HCT116 (cell line): ENCODE data around the gene FRMD4A. TPM values are rescaled to one million over a fixed set of nuclear protein-coding genes. Genes with fewer than 3 reads are reported as not detected.

Experiments
- ATAC-seq: fragments of 200-7000 bp; cut with Tn5 transposase; 2 replicates; pipeline ENCODE4 v1.9.1; 2020; ENCODE audit warnings: mild to moderate bottlenecking, moderate library complexity
- BruUV-seq: library from RNA; stranded (reverse); fragments of 400-500 nt; replicated peaks from 2 replicates; lab custom pipeline; 2021; lab: Mats Ljungman, UMichigan
- CTCF ChIA-PET: fragments of 300-600 bp; sonication (Branson Sonifier 250); formaldehyde crosslinking; loops from one replicate; lab custom pipeline; 2021; ENCODE audit warnings: antibody characterized with exemption; lab: Charles Lee
- POLR2A ChIA-PET: fragments of 300-600, 350-600 bp; sonication (Branson Sonifier 250); formaldehyde crosslinking; loops from one replicate; lab custom pipeline; 2021; ENCODE audit warnings: antibody characterized with exemption; lab: Charles Lee
- RAD21 ChIA-PET, 2 experiments: fragments of 300-600 bp; sonication (Branson Sonifier 250); formaldehyde crosslinking; loops; one replicate each; lab custom pipeline; 2023; ENCODE audit warnings: low total read pairs in 2 of 2; ENCODE audit not compliant: uncharacterized antibody in 2 of 2, unreplicated experiment in 2 of 2, low non-redundant PET in 1 of 2; lab: Charles Lee
- DNase-seq: peaks from one replicate; pipeline ENCODE4 v3.0.0-alpha.2; 2010; ENCODE audit warnings: low read depth, low spot score
- H2AFZ ChIP-seq: fragments of 200-600 bp; shearing (Covaris generic), sonication (generic); 2 replicates; pipeline ENCODE4 v1.6.1; 2017; ENCODE audit warnings: low read depth, mixed run types, mixed read lengths, antibody characterized with exemption, low read length; ENCODE audit not compliant: poor library complexity, severe bottlenecking
- H3K27ac ChIP-seq: 2 replicates; pipeline ENCODE4 v1.5.1; 2012; ENCODE audit warnings: low read depth, low read length
- H3K27me3 ChIP-seq: fragments of 200-600 bp; sonication (generic); 2 replicates; pipeline ENCODE4 v1.6.1; 2016; ENCODE audit warnings: mixed run types, low read length, mixed read lengths; ENCODE audit not compliant: insufficient read depth
- H3K36me3 ChIP-seq, 2 experiments: fragments of 200-500 bp in 1 of 2; fragments of 200-600 bp in 1 of 2; sonication (Bioruptor generic) in 1 of 2; sonication (generic) in 1 of 2; 2 replicates each; pipeline versions ENCODE4 v1.5.1 to v1.6.1; 2014 to 2016; ENCODE audit warnings: low read length in 2 of 2, inconsistent platforms in 1 of 2, mixed read lengths in 1 of 2, mixed run types in 1 of 2; ENCODE audit not compliant: insufficient read depth in 2 of 2, control insufficient read depth in 1 of 2
- H3K4me1 ChIP-seq, 2 experiments: fragments of 200-600 bp in 1 of 2; sonication (generic) in 1 of 2; 2 replicates each; pipeline versions ENCODE4 v1.5.1 to v1.6.1; 2012 to 2017; ENCODE audit warnings: low read length in 2 of 2, inconsistent platforms in 1 of 2, mild to moderate bottlenecking in 1 of 2, mixed read lengths in 1 of 2, mixed run types in 1 of 2, moderate library complexity in 1 of 2; ENCODE audit not compliant: insufficient read depth in 2 of 2, control insufficient read depth in 1 of 2
- H3K4me2 ChIP-seq: fragments of 200-600 bp; sonication (generic); 2 replicates; pipeline ENCODE4 v1.6.1; 2017; ENCODE audit warnings: mixed run types, low read length, mixed read lengths
- H3K4me3 ChIP-seq, 2 experiments: fragments of 200-600 bp in 1 of 2; sonication (generic) in 1 of 2; replicated peaks in 1 of 2; 2 replicates each; pipeline ENCODE4 v1.5.1; 2011 to 2016; ENCODE audit warnings: low read length in 2 of 2, control low read depth in 1 of 2, low read depth in 1 of 2, mild to moderate bottlenecking in 1 of 2, mixed read lengths in 1 of 2, mixed run types in 1 of 2
- H3K79me2 ChIP-seq: fragments of 200-600 bp; sonication (generic); 2 replicates; pipeline ENCODE4 v1.6.1; 2017; ENCODE audit warnings: mild to moderate bottlenecking, mixed run types, low read length, moderate library complexity, mixed read lengths; ENCODE audit not compliant: insufficient read depth
- H3K9ac ChIP-seq: fragments of 200-600 bp; sonication (generic); 2 replicates; pipeline ENCODE4 v1.6.1; 2016; ENCODE audit warnings: low read length, mixed read lengths
- H3K9me2 ChIP-seq: fragments of 200-600 bp; sonication (generic), shearing (Covaris generic); 2 replicates; pipeline ENCODE4 v1.6.1; 2017; ENCODE audit warnings: mixed run types, mild to moderate bottlenecking, moderate library complexity; ENCODE audit not compliant: insufficient read depth
- H3K9me3 ChIP-seq, 2 experiments: fragments of 200-500 bp in 1 of 2; fragments of 200-600 bp in 1 of 2; sonication (Bioruptor generic) in 1 of 2; sonication (generic) in 1 of 2; 2 replicates each; pipeline ENCODE4 v1.6.1; 2014 to 2017; ENCODE audit warnings: low read length in 2 of 2, mixed read lengths in 2 of 2, inconsistent platforms in 1 of 2, low read depth in 1 of 2, mild to moderate bottlenecking in 1 of 2, mixed run types in 1 of 2, moderate library complexity in 1 of 2; ENCODE audit not compliant: control insufficient read depth in 1 of 2, insufficient read depth in 1 of 2
- H4K20me1 ChIP-seq: fragments of 200-600 bp; sonication (generic), shearing (Covaris generic); 2 replicates; pipeline ENCODE4 v1.6.1; 2017; ENCODE audit warnings: mixed run types, mild to moderate bottlenecking, moderate library complexity; ENCODE audit not compliant: insufficient read depth
- ATF3 ChIP-seq: IDR thresholded peaks from 2 replicates; pipeline ENCODE4 v1.6.1; 2012
- CBX3 ChIP-seq: IDR thresholded peaks from 2 replicates; pipeline ENCODE4 v1.6.1; 2012; ENCODE audit warnings: low read depth
- CEBPB ChIP-seq: IDR thresholded peaks from 2 replicates; pipeline ENCODE4 v1.6.1; 2012; ENCODE audit warnings: low read depth
- EGR1 ChIP-seq: IDR thresholded peaks from 2 replicates; pipeline ENCODE4 v1.6.1; 2012; ENCODE audit warnings: low read depth
- ELF1 ChIP-seq: IDR thresholded peaks from 2 replicates; pipeline ENCODE4 v1.6.1; 2012; ENCODE audit warnings: low read depth, borderline replicate concordance
- EZH2 ChIP-seq: fragments of 200-600 bp; sonication (generic); IDR thresholded peaks from 2 replicates; pipeline ENCODE4 v1.6.1; 2017; ENCODE audit warnings: antibody characterized with exemption, mixed run types
- EZH2phosphoT487 ChIP-seq: fragments of 200-600 bp; IDR thresholded peaks from 2 replicates; pipeline ENCODE4 v1.6.1; 2018; ENCODE audit warnings: antibody characterized with exemption, borderline replicate concordance
- FOSL1 ChIP-seq: IDR thresholded peaks from 2 replicates; pipeline ENCODE4 v1.6.1; 2012; ENCODE audit warnings: low read depth
- JUND ChIP-seq: IDR thresholded peaks from 2 replicates; pipeline ENCODE4 v1.6.1; 2012
- POLR2A ChIP-seq: IDR thresholded peaks from 2 replicates; pipeline ENCODE4 v1.7.0; 2011; ENCODE audit warnings: borderline replicate concordance; ENCODE audit not compliant: insufficient read depth, insufficient read length; ENCODE audit errors: extremely low read depth
- POLR2AphosphoS5 ChIP-seq: IDR thresholded peaks from 2 replicates; pipeline ENCODE4 v1.6.1; 2011; ENCODE audit warnings: mild to moderate bottlenecking, low read depth, low read length, moderate library complexity
- SIN3A ChIP-seq: IDR thresholded peaks from 2 replicates; pipeline ENCODE4 v1.6.1; 2012; ENCODE audit warnings: low read depth
- SP1 ChIP-seq: IDR thresholded peaks from 2 replicates; pipeline ENCODE4 v1.6.1; 2012; ENCODE audit warnings: low read depth
- TCF7L2 ChIP-seq: IDR thresholded peaks from 2 replicates; pipeline ENCODE4 v1.7.0; 2011; ENCODE audit warnings: borderline replicate concordance, inconsistent platforms; ENCODE audit not compliant: insufficient read depth, insufficient read length; ENCODE audit errors: extremely low read depth
- YY1 ChIP-seq: IDR thresholded peaks from 2 replicates; pipeline ENCODE4 v1.6.1; 2011; ENCODE audit warnings: low read length, low read depth, moderate library complexity, mild to moderate bottlenecking; ENCODE audit not compliant: insufficient replicate concordance; ENCODE audit errors: extremely low read depth
- ZFX ChIP-seq: fragments of 450-650 bp; IDR thresholded peaks from 2 replicates; pipeline ENCODE4 v1.6.1; 2017
- ZNF274 ChIP-seq: fragments of 200-500 bp; sonication (Bioruptor generic); IDR thresholded peaks from 2 replicates; pipeline ENCODE4 v1.6.1; 2014; ENCODE audit warnings: mild to moderate bottlenecking, low read depth, low read length, inconsistent platforms
- intact Hi-C: fragments of 100-400 bp; cut with micrococcal nuclease; formaldehyde crosslinking; loops from 2 replicates; pipeline ENCODE4 v1.10.0; 2022
- total RNA-seq: library from RNA; stranded (reverse); gene quantifications from one replicate; pipeline ENCODE4 v1.2.1, GENCODE V29; 2021; ENCODE audit not compliant: unreplicated experiment
- TF ChIP-seq, protein P1 (sequence below), 3 experiments: fragments of 200-600 bp in 1 of 3; sonication (generic) in 1 of 3; IDR thresholded peaks in 2 of 3; conservative IDR thresholded peaks in 1 of 3; 2 replicates each; pipeline ENCODE4 v1.5.1; 2012 to 2017; ENCODE audit warnings: low read depth in 2 of 3, low read length in 2 of 3, antibody characterized with exemption in 1 of 3, borderline replicate concordance in 1 of 3, control low read depth in 1 of 3, mild to moderate bottlenecking in 1 of 3, mixed read lengths in 1 of 3, mixed run types in 1 of 3, moderate library complexity in 1 of 3; ENCODE audit not compliant: insufficient read depth in 1 of 3
- TF ChIP-seq, protein P2 (sequence below): IDR thresholded peaks from 2 replicates; pipeline ENCODE4 v1.6.1; 2012; ENCODE audit warnings: low read depth
- TF ChIP-seq, protein P3 (sequence below): IDR thresholded peaks from 2 replicates; pipeline ENCODE4 v1.6.1; 2011; ENCODE audit warnings: mild to moderate bottlenecking, low read length, moderate library complexity; ENCODE audit not compliant: insufficient replicate concordance; ENCODE audit errors: extremely low read depth

Gene FRMD4A
- total RNA-seq, 1 experiment from 2014 or later: 0.20 TPM

DNA sequence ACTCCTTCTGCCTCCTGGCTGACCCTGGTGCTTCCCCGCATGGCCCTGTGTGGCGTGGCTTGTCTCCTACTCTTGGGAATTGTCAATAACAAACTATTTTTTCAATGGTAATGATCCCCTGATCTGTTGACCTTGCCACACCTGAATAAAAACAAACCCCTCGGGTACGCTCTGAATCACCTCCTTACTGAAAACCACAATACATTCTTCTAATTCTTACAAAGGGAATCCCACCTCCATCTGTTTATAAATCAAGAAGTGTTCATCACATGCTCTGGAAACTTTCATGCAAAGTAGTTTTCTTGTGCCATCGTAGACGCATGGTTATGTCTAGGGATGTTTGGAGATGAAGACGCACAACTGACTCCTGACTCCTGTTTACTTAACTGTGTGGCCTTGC lies 245.8 kb downstream of the FRMD4A start:
- RAD21 ChIA-PET: no interaction called here
- H3K4me3 ChIP-seq: no peak overlapping the region
- no peak for DNase-seq

More for the DNA sequence above, 245.8 kb downstream of the FRMD4A start:
- BruUV-seq: no TSS peak
- Histone ChIP-seq H2AFZ (no peak overlapping the region), H3K9ac (no peak overlapping the region), H3K27ac (no peak overlapping the region), H4K20me1 (no peaks in the 10 kb centered on the region), H3K4me2 (no peak overlapping the region), H3K9me3 (no peaks in the 10 kb centered on the region), H3K4me1 (no peaks in the 10 kb centered on the region), H3K79me2 (no peaks in the 10 kb centered on the region), H3K36me3 (no peaks in the 10 kb centered on the region), H3K27me3 (peaks cover 31% of the 10 kb centered on the region; the same call in 1 of the 2 replicates), H3K9me2 (no peaks in the 10 kb centered on the region)
- ATAC-seq: no peak
- ChIA-PET POLR2A (no interaction called here), CTCF (no interaction called here)
- intact Hi-C loops: loop anchor here (5.0 kb wide), 1 partner anchor 398 kb away; no protein-coding TSS in a partner anchor
- TF ChIP-seq, protein P1, sequence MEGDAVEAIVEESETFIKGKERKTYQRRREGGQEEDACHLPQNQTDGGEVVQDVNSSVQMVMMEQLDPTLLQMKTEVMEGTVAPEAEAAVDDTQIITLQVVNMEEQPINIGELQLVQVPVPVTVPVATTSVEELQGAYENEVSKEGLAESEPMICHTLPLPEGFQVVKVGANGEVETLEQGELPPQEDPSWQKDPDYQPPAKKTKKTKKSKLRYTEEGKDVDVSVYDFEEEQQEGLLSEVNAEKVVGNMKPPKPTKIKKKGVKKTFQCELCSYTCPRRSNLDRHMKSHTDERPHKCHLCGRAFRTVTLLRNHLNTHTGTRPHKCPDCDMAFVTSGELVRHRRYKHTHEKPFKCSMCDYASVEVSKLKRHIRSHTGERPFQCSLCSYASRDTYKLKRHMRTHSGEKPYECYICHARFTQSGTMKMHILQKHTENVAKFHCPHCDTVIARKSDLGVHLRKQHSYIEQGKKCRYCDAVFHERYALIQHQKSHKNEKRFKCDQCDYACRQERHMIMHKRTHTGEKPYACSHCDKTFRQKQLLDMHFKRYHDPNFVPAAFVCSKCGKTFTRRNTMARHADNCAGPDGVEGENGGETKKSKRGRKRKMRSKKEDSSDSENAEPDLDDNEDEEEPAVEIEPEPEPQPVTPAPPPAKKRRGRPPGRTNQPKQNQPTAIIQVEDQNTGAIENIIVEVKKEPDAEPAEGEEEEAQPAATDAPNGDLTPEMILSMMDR (IDR thresholded peaks at IDR 0.05 in 2 of 3, conservative IDR thresholded peaks at IDR 0.05 in 1 of 3; ENCODE audit: borderline replicate concordance in 1 of 3, insufficient read depth in 1 of 3, low read depth in 2 of 3, low read length in 2 of 3): no peak
- no peak for TF ChIP-seq FOSL1
- TF ChIP-seq YY1: no peak
- no peak for TF ChIP-seq ZNF274
- TF ChIP-seq, protein P2, sequence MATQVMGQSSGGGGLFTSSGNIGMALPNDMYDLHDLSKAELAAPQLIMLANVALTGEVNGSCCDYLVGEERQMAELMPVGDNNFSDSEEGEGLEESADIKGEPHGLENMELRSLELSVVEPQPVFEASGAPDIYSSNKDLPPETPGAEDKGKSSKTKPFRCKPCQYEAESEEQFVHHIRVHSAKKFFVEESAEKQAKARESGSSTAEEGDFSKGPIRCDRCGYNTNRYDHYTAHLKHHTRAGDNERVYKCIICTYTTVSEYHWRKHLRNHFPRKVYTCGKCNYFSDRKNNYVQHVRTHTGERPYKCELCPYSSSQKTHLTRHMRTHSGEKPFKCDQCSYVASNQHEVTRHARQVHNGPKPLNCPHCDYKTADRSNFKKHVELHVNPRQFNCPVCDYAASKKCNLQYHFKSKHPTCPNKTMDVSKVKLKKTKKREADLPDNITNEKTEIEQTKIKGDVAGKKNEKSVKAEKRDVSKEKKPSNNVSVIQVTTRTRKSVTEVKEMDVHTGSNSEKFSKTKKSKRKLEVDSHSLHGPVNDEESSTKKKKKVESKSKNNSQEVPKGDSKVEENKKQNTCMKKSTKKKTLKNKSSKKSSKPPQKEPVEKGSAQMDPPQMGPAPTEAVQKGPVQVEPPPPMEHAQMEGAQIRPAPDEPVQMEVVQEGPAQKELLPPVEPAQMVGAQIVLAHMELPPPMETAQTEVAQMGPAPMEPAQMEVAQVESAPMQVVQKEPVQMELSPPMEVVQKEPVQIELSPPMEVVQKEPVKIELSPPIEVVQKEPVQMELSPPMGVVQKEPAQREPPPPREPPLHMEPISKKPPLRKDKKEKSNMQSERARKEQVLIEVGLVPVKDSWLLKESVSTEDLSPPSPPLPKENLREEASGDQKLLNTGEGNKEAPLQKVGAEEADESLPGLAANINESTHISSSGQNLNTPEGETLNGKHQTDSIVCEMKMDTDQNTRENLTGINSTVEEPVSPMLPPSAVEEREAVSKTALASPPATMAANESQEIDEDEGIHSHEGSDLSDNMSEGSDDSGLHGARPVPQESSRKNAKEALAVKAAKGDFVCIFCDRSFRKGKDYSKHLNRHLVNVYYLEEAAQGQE: no peak
- no peak for TF ChIP-seq ATF3
- TF ChIP-seq SIN3A: no peak
- TF ChIP-seq POLR2A: no peak
- TF ChIP-seq, protein P3, sequence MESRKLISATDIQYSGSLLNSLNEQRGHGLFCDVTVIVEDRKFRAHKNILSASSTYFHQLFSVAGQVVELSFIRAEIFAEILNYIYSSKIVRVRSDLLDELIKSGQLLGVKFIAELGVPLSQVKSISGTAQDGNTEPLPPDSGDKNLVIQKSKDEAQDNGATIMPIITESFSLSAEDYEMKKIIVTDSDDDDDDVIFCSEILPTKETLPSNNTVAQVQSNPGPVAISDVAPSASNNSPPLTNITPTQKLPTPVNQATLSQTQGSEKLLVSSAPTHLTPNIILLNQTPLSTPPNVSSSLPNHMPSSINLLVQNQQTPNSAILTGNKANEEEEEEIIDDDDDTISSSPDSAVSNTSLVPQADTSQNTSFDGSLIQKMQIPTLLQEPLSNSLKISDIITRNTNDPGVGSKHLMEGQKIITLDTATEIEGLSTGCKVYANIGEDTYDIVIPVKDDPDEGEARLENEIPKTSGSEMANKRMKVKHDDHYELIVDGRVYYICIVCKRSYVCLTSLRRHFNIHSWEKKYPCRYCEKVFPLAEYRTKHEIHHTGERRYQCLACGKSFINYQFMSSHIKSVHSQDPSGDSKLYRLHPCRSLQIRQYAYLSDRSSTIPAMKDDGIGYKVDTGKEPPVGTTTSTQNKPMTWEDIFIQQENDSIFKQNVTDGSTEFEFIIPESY: no peak
- TF ChIP-seq POLR2AphosphoS5: no peak
- TF ChIP-seq EZH2: no peak
- TF ChIP-seq JUND: no peak
- TF ChIP-seq ELF1: no peak
- TF ChIP-seq SP1: no peak
- no peak for TF ChIP-seq CBX3
- no peak for TF ChIP-seq EZH2phosphoT487
- TF ChIP-seq EGR1: no peak
- no peak for TF ChIP-seq TCF7L2
- no peak for TF ChIP-seq ZFX
- TF ChIP-seq CEBPB: no peak
